ENCODE measurements around the gene TFE3.

DNA sequence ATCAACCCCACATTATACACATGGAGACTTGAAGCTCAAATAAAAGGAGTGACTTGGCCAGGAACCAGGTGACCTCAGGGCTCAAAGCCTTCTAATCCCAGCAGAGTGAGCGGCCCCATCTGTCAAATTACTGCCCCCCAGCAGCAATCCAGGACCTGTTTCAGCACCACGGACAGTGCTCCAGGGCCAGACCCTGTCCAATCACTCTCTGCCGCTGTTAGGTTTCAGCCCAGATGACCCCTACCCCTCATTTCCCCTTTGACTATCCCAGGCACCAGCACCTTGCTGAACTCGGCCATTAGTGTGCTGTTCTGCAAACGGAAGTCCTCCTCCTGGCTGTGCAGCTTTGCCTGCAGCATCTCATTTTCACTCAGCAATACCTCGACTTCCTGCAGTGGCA lies 46.2 kb downstream of the TFE3 start:
- TF ChIP-seq CTCF (IDR thresholded peaks at IDR 0.05), result no peak
- TF ChIP-seq POLR2A (IDR thresholded peaks at IDR 0.05), result no peak

Measured in heart left ventricle (tissue), 13 donors.